Neural crest cell (in vitro differentiated cells): ENCODE results near the gene NSUN2. TPM values are rescaled to one million over a fixed set of nuclear protein-coding genes. Genes with fewer than 3 reads are reported as not detected.

Source experiments
- DNase-seq: peaks from one replicate; pipeline ENCODE4 v3.0.0; 2021; ENCODE audit warnings: low read depth, mixed read lengths, low spot score
- H3K27ac Mint-ChIP-seq: one replicate; pipeline ENCODE4 v1.8.0; 2021; ENCODE audit warnings: mild to moderate bottlenecking, mixed read lengths; ENCODE audit not compliant: unreplicated experiment
- H3K27me3 Mint-ChIP-seq: 2 replicates; pipeline ENCODE4 v1.8.0; 2021; ENCODE audit warnings: low read depth, mild to moderate bottlenecking, mixed read lengths
- H3K36me3 Mint-ChIP-seq: 2 replicates; pipeline ENCODE4 v1.8.0; 2021; ENCODE audit warnings: low read depth, mild to moderate bottlenecking, mixed read lengths
- H3K4me1 Mint-ChIP-seq: 2 replicates; pipeline ENCODE4 v1.8.0; 2021; ENCODE audit warnings: mixed read lengths
- H3K4me3 Mint-ChIP-seq: one replicate; pipeline ENCODE4 v1.8.0; 2021; ENCODE audit warnings: mild to moderate bottlenecking, mixed read lengths
- H3K9me3 Mint-ChIP-seq: 2 replicates; pipeline ENCODE4 v1.8.0; 2021; ENCODE audit warnings: mixed read lengths
- CTCF ChIP-seq: fragments of 200-600 bp; sonication (generic); conservative IDR thresholded peaks from 2 replicates; pipeline ENCODE4 v1.5.0; 2021; ENCODE audit warnings: antibody characterized with exemption, mild to moderate bottlenecking
- total RNA-seq: library from RNA; stranded (reverse); gene quantifications from 2 replicates; pipeline ENCODE4 v1.2.1, GENCODE V29; 2021

NSUN2 gene
- total RNA-seq, 1 donor from 2014 or later = 76.9 TPM

- peaks cover 27% of the 10 kb centered on the region for H3K27me3 Mint-ChIP-seq
- TF ChIP-seq CTCF = no peak
- H3K4me3 Mint-ChIP-seq = no peak overlapping the region
- peaks cover 2% of the 10 kb centered on the region for H3K9me3 Mint-ChIP-seq
- no peak overlapping the region for H3K27ac Mint-ChIP-seq
- DNase-seq = no peak
- H3K36me3 Mint-ChIP-seq = no peaks in the 10 kb centered on the region
- no peaks in the 10 kb centered on the region for H3K4me1 Mint-ChIP-seq
Measured at GRCh38 chr5:6567835-6568234, 65.0 kb downstream of the NSUN2 start.

- DNase-seq = no peak
- no peaks in the 10 kb centered on the region for H3K4me1 Mint-ChIP-seq
- H3K27ac Mint-ChIP-seq = no peak overlapping the region
- no peak overlapping the region for H3K4me3 Mint-ChIP-seq
- peaks cover 2% of the 10 kb centered on the region for H3K9me3 Mint-ChIP-seq
- H3K27me3 Mint-ChIP-seq = peaks cover 33% of the 10 kb centered on the region
- H3K36me3 Mint-ChIP-seq = no peaks in the 10 kb centered on the region
- no peak for TF ChIP-seq CTCF
Measured at GRCh38 chr5:6567068-6567467, 65.8 kb downstream of the NSUN2 start.

GRCh38 chr5:6565492-6565891, 67.4 kb downstream of the NSUN2 start:
- peaks cover 2% of the 10 kb centered on the region for H3K9me3 Mint-ChIP-seq
- TF ChIP-seq CTCF = no peak

GRCh38 chr5:6557807-6558575, 74.9 kb downstream of the NSUN2 start:
- Mint-ChIP-seq H3K4me3 (no peak overlapping the region), H3K36me3 (peaks cover 5% of the 10 kb centered on the region), H3K27me3 (peaks cover 30% of the 10 kb centered on the region), H3K4me1 (no peaks in the 10 kb centered on the region), H3K27ac (no peak overlapping the region), H3K9me3 (peaks cover 3% of the 10 kb centered on the region)
- no peak for TF ChIP-seq CTCF
- no peak for DNase-seq

More at GRCh38 chr5:6565492-6565891, 67.4 kb downstream of the NSUN2 start:
- peaks cover 40% of the 10 kb centered on the region for H3K27me3 Mint-ChIP-seq
- H3K4me3 Mint-ChIP-seq = no peak overlapping the region
- H3K36me3 Mint-ChIP-seq = no peaks in the 10 kb centered on the region
- H3K4me1 Mint-ChIP-seq = no peaks in the 10 kb centered on the region
- no peak for DNase-seq
- H3K27ac Mint-ChIP-seq = no peak overlapping the region

GRCh38 chr5:6556802-6557102, 76.1 kb downstream of the NSUN2 start:
- TF ChIP-seq CTCF = no peak
- Mint-ChIP-seq H3K9me3 (peaks cover 3% of the 10 kb centered on the region), H3K4me1 (no peaks in the 10 kb centered on the region), H3K36me3 (peaks cover 5% of the 10 kb centered on the region), H3K27me3 (peaks cover 20% of the 10 kb centered on the region), H3K27ac (no peak overlapping the region), H3K4me3 (no peak overlapping the region)
- DNase-seq = no peak
